Stimulated activated CD8-positive, alpha-beta memory T cell treated with anti-CD3 and anti-CD28 coated beads, Interleukin-2, amount 100 ng/mL, for 1 hour (primary cell): ENCODE measurements around the gene ZNF135.

Experiments used
- DNase-seq, 2 donors: peaks; one replicate each; pipeline ENCODE4 v3.0.0-alpha.2; 2020; ENCODE audit warnings: low read depth in 2 of 2

ZNF135 gene

DNA sequence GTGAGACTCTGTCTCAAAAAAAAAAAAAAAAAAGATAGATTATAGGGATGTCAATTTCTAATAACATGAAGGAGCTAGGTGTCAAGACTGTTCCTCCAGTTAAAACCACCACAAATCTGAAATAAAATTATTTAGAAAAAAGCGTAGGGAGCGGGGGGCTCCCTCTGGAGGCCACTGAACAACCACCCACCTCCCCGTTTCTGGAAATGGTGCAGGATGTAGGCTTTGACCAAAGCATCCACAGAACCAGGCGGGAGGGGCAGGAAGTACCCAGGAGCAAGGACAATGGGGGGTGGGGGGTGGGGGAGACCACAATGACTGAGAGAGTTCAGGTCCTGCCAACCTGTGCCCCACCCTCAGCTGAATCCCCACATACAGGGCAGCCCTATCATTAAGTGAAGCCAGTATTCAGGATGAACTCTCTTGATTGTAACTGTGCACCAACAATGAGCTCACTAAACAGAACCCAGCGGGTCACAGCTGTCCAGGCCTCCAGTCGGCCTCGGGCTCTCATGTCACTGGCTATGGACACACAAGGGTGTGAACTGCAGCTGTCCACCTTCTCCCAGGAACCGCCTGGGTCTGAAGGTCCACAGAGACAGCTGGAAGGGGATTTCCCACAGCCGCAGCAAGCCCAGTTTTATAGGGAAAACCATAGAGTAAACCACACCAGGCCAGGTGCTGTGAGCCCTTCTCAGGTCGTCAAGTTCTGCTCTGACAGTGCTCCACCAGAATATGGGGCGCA lies 32.3 kb downstream of the ZNF135 start:
- no peak for DNase-seq

DNA sequence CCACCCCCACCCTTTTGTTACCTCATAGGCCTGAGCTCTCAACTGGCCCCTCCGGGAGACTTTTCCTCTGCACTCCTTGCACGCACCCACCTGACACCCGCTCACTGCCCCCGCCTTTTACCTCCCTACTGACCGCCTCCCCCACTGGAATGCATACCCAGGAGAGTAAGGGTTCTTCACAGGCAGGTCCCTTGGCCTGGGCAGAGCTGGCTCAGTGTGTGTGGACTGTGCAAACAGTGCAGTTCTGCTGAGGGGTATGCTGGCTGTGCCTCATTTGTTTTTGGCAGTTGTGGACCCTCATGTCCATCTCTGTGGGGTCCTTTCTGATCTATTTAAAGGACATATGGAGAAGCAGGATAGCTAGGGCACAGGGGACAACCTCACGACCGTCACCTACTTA lies 34.0 kb downstream of the ZNF135 start:
- DNase-seq = no peak

DNA sequence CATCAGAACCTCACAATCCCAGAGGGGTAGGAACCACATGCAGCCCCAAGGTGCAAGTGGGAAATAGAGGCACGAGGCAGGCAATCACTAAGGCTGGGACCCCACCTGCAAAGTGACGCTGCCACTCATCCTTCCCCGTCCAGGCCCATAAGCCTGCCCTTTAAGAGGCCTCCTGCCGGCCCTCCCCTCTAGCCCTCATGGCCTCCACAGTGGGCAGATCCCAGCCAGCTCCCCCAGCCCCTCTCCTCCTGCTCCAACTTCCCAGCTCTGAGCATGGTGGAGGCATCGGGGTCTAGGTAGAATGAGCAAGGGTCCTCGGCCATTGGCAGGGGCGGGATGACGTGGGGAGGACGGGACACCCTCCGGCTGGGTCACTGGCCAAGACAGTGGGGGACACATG lies 36.2 kb downstream of the ZNF135 start:
- no peak for DNase-seq

DNA sequence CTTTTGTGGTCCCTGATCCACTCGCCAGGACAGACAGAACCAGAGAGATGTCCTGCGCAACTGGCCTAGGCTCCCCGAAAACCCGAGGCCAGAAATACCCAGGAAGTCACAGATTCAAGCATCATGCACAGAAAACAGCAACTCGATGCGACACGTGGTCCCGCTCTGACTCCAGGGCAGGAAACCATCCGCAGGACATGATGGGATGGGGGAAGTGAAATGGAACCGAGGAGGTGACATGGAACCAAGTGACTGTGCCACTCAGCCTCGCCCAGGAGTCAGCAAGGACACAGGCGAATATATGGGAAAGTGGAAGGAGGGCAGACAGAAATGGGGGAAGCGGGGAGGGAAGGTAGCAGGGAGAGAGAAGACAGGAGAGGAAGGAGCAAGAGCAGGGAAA lies 37.8 kb downstream of the ZNF135 start:
- no peak for DNase-seq

DNA sequence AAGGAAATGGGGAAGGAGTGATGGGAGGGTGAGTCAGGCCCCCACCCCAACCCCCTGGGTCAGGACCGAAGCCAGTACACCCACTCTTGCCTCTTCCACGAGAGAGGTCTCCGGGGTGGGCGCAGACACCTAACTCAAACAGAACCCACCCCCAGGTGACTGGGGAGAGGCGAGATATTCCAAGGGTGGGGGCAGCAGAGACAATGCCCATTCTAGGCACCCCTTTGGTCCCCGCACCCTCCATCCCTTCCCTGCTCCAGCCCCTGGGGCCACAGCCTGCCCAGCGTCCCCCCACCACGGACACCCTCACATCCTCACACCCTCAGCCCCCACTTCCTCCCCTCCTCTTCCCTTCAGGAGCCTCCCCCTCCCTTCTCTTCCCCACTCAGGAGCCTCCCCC lies 38.3 kb downstream of the ZNF135 start:
- no peak for DNase-seq

DNA sequence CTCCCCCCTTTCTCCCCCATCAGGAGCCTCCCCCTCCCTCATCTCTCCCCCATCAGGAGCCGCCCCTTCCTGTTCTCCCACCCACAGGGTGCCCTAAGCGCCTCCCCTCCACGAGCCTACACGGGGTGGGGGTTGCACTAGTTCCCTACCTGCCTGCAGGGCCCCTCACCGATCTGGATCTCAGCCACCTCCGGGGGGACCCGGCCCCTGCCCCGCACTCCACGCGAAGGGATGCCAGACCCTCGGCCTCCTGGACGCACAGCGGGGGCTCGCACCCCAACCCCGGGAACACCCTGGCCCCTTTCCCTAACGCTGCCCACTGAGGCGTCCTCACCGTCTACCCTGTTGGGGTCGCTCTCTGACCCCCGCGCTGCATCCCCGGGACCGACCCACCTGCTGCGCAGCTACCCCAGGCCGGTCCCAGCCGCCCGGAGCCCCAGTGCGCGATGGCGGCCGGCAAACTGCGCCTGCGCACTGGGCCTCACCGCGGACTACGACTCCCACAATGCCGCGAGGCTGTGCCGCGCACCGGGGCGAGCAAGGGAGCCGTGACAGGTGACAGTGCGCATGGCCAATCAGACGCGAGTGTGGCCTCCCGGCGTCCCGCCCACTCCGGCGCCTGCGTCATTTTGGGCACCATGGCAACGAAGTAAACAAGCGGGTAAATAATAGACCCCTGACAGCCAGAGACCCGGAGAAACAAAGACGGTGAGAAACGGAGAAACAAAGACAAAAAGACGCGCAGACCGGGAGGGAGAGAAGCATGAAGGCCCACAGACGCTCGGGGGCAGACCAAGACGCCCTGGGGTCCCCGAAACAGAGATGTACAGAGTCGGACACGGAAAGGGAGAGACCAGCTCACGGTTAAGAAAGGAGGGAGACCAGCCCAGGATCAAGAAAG lies 38.9 kb downstream of the ZNF135 start, which contains the start of gene ZSCAN18:
TSS of gene ZSCAN18 (minus strand) at position 451 of the 901 bp plus-strand sequence. CDS start 7,964 bp downstream, outside the sequence.
- peak; percentile 94 to 95 for DNase-seq

DNA sequence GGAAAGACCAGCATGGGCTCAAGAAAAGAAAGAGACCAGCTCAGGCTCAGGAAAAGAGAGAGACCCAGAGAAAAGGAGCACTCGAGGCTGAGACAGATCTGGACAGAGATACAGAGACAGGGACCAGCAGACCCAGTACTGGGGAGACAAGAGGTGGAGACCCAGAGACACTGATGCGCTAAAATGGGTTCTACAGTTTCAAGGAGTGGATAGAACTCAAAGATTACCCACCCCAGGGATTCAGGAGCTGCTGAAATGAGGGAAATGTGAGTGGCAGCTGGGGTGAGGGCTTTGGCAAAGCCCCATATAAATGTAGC lies 39.6 kb downstream of the ZNF135 start:
- no peak for DNase-seq

DNA sequence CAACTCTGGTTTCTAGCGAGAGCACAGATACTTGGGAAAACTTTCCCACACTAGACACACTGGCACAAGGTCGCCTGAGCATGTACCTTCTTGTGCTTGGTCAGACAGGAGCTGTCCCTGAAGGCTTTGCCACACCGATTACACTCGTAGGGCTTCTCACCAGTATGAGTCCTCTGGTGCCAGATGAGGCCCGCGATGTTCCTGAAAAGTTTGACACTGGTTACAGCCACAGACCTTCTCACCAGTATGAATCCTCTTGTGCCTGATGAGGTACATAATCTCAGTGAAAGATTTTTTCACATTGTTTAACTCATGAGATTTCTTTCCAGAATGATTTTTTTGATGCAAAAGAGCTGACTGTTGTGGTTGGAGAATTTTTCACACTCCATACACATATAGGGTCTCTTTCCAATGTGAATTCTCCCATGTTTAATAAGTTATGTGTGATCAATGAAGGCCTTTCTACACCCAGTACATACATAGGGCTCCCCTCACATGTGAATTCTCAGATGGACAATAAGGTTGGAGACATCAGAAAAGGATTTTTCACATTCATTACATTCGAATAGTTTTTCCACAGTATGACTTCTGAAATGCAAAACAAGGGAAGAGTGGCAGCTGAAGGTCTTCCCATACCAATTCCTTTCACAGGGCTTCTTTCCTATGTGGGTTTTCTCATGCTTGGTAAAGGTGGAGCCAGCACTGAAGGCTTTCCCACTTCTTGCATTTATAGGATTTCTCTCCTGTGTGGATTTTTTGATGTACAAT lies 48.9 kb downstream of the ZNF135 start:
- no peak for DNase-seq

DNA sequence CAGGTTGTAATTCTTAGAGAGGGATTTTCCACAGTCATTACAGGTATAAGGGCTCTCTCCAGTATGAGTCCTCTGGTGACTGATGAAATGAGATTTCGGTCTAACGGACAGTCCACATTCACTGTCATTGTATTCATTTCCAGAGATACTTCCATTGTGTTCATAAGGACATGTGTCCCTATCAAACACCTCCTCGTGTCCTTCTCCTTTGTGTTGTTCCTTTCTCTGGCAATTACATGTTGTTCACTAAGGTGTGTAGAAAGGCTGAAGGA lies 49.4 kb downstream of the ZNF135 start:
- no peak for DNase-seq

DNA sequence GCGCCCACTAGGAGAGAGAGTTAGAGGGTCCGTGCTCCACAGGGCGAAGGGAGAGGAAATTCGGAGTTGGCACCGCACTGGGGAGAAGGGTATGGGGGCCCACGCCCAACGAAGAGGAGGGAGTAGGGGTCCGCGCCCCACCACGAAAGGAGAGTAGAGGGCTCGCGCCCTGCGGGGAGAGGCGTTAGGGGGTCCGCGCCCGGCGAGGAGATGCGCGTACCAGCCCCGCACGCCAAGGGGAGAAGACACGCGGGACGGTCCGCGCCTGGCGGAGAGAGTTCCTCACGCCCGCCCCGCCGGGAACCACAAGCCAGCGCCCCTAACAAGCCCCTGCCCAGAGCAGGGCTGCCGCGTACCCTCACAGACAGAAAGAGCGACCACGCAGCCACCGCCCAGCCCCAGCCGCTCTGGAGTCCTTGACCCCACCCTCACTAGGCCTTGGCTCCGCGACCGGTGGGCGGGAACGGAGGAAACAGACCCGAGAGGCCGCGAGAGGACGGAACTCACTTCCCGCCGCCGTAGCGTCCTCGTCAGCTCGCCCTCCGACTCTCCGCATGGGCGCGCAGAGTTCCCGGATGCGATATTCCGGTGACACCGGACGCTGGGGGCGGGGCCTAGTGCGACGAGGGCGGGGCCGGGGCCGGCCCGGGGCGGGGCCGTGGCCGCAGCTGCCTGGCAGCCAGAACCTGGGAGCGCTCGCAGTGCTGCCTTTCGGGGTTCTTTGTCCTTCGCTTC lies 58.9 kb downstream of the ZNF135 start:
- DNase-seq = no peak

DNA sequence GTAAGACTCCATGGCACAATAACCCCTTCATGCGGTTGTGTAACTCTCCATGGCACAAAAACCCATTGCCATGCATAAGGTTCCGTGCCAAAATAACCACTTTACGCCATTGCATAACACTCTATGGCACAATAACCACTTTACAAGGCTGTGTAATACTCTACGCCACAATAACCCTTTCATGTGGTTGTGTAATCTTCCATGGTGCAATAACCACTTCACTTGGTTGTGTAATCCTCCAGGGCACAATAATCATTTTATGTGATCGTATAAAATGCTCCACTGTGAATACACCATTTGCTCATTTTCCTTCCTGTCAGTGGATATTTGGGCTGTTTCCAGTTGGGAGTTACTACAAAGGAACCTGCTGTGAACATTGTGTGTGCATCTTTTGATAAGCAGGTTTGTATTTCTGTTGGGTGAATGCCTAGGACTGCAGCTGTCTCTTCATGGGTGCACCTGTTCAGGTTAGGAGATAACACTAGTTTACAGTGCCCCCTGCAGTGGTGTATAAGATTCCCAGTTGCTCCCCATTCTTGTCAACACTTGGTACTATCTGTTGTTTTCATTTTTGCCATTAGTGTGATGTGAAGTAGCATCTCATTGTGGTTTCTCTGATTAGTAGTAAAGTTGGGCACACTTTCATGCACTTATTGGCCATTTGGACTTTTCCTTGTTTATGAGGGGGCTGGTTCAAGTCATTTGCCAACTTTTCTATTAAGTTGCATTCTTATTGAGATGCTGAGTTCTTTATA lies 60.1 kb downstream of the ZNF135 start:
- no peak for DNase-seq
